ENCODE results near the gene TCEA2.

TCEA2 gene

DNA sequence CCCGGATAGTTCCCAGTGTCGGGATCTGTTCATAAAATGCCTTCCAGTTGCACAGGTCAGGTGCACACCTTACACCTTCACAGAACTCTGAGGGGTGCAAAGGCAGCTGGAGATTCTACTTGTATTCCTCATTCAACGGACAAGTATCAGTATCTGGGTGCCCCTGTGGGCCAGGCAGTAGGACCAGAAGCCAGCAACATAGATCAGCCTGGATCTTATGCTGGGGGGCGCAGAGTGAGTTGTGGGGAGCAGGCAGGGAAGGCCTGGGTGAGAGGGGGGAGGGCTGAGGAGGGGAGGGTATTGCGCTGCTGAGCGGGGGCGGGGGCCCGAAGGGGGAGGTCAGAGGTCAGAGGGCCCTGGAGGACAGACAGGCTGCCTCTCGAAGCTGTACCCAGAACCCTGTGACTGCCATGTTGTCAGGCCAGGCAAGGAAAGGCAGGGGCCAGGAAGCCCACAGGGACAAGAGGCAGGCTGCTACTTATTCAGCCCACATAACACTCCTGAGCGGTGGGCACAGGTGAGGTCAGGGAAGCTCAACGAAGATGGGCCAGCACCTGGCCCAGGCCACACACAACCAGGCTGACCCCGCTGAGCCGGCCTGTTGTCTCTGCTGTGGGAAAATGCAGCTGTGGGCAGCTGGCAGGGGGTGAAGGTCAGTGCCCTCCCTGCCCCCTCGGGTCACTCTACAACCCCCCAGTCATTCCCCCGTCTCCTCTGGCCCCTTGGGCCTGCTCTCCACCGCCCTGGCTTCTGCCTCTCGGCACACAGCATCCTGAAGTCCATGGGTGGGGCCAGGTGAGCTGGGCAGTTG lies 18.0 kb downstream of the TCEA2 start:
- no peak for DNase-seq
- H3K27me3 ChIP-seq (ENCODE audit: insufficient read depth, low read depth, severe bottlenecking): no peaks in the 10 kb centered on the region
- no peaks in the 10 kb centered on the region for H3K36me3 ChIP-seq
- H3K27ac ChIP-seq: no peak overlapping the region
- TF ChIP-seq, protein P1, sequence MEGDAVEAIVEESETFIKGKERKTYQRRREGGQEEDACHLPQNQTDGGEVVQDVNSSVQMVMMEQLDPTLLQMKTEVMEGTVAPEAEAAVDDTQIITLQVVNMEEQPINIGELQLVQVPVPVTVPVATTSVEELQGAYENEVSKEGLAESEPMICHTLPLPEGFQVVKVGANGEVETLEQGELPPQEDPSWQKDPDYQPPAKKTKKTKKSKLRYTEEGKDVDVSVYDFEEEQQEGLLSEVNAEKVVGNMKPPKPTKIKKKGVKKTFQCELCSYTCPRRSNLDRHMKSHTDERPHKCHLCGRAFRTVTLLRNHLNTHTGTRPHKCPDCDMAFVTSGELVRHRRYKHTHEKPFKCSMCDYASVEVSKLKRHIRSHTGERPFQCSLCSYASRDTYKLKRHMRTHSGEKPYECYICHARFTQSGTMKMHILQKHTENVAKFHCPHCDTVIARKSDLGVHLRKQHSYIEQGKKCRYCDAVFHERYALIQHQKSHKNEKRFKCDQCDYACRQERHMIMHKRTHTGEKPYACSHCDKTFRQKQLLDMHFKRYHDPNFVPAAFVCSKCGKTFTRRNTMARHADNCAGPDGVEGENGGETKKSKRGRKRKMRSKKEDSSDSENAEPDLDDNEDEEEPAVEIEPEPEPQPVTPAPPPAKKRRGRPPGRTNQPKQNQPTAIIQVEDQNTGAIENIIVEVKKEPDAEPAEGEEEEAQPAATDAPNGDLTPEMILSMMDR (IDR thresholded peaks at IDR 0.05; ENCODE audit: low read depth, low read length): no peak
- no peak overlapping the region for H3K4me3 ChIP-seq (ENCODE audit: low read depth, low read length)
- no peaks in the 10 kb centered on the region for H3K9me3 ChIP-seq (ENCODE audit: severe bottlenecking)

DNA sequence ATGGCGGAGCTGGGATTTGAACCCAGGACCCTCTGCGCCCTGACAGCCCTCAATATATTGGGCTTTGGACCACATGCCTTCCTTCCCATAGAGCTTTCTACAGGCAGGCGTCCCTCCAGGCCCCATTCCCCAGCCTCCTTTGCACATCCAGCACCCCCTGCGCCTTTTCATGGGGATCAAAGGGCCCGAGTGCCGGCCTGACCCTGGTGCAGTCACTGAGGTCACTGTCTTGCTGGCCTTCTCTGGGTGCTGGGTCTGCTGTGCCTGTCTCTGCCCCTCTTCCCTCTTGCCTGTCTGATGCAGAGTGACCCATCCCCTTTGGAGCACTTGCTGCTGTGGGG lies 18.6 kb downstream of the TCEA2 start:
- TF ChIP-seq, protein P1 (IDR thresholded peaks at IDR 0.05; ENCODE audit: low read depth, low read length): no peak
- H3K27me3 ChIP-seq (ENCODE audit: insufficient read depth, low read depth, severe bottlenecking): no peaks in the 10 kb centered on the region
- H3K36me3 ChIP-seq: no peaks in the 10 kb centered on the region
- DNase-seq: no peak
- no peak overlapping the region for H3K27ac ChIP-seq
- H3K9me3 ChIP-seq (ENCODE audit: severe bottlenecking): no peaks in the 10 kb centered on the region
- no peak overlapping the region for H3K4me3 ChIP-seq (ENCODE audit: low read depth, low read length)

DNA sequence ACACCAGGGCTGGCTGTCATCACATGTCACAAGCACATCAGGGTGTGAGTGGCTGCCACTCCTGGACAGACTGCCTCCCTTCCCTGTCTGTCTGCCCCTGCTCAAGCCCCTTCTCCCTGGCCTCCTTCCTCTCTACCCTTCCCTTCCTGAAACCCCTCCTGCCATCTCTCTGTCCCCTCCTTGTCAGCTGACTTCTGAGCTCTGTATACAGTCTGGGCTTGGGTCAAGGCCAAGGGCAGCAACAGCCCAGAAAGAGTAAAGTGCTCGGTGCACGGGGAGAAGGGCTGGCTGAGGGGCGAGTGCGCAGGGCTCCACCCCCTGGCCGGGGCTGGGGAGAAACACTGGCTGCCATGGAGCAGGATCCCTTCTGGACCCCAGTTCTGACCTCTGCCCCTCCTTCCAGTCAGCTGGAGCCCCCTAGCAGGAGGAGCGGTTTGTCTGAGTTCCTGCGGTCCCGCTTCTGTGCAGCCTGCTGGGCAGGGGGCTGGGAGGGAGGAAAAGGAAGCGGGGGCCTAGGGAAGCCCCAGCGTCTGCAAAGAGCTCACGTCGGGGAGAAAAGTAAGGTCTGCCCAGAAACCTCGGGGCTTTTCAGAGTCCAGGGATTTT lies 19.2 kb downstream of the TCEA2 start:
- Histone ChIP-seq H3K4me3 (ENCODE audit: low read depth, low read length) (no peak overlapping the region), H3K36me3 (no peaks in the 10 kb centered on the region), H3K27ac (no peak overlapping the region), H3K27me3 (ENCODE audit: insufficient read depth, low read depth, severe bottlenecking) (no peaks in the 10 kb centered on the region), H3K9me3 (ENCODE audit: severe bottlenecking) (no peaks in the 10 kb centered on the region)
- TF ChIP-seq, protein P1 (IDR thresholded peaks at IDR 0.05; ENCODE audit: low read depth, low read length): no peak
- no peak for DNase-seq

DNA sequence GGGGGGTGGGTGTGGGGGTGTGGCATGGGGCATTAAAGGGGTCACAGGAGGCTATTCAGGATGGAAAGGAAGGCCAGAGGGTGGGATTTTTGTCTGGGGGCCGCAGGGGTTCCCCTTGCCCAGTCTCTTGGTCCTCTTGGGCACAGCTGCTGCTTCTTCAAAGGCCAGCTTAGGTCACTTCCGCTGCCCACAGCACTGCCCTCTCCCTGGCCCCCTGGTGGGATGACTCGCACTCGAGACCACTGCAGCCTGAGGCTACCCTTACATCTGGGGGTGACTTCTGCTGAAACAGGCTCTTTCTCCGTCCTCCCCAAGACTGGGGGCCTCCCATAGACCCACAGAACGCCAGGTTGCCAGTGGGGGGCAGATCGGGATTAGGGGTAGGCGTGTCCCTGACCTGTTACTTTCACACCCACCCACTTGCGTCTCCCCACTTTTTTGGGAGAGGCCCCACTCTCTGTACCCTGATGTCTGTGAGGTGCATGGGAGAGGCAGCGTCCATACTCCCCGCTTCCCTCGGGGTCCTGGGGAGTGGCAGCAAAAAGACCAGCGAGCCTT lies 19.9 kb downstream of the TCEA2 start:
- Histone ChIP-seq H3K4me3 (ENCODE audit: low read depth, low read length) (peak overlapping the region; percentile 21), H3K9me3 (ENCODE audit: severe bottlenecking) (no peaks in the 10 kb centered on the region), H3K36me3 (no peaks in the 10 kb centered on the region), H3K27me3 (ENCODE audit: insufficient read depth, low read depth, severe bottlenecking) (no peaks in the 10 kb centered on the region), H3K27ac (no peak overlapping the region)
- TF ChIP-seq, protein P1 (IDR thresholded peaks at IDR 0.05; ENCODE audit: low read depth, low read length): peak; percentile 15; the same call in 1 of the 2 replicates
- DNase-seq: no peak

DNA sequence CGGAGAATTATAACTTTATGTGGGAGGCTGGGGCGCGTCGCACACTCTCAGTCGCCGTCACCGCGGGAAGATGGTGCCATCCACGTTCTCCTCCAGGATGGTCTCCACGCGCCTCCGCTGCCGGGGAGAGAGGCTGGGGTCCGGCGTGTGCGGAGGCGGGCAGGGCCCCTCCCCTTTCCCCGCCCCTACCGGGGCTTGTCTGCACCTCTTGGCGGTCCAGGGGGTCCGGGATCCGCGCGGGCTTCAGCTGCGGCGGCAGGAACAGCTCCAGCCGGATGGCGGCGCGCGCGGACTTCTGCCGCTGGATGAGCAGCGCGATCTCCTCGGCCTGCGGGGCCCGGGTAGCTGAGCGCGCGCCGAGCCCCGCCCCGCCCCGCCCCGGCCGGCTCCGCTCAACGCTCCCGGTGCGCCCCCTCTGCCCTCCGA lies 20.4 kb downstream of the TCEA2 start:
- TF ChIP-seq, protein P1 (IDR thresholded peaks at IDR 0.05; ENCODE audit: low read depth, low read length): peak; percentile 56
- no peaks in the 10 kb centered on the region for H3K36me3 ChIP-seq
- H3K27ac ChIP-seq: no peak overlapping the region
- no peaks in the 10 kb centered on the region for H3K27me3 ChIP-seq (ENCODE audit: insufficient read depth, low read depth, severe bottlenecking)
- H3K9me3 ChIP-seq (ENCODE audit: severe bottlenecking): no peaks in the 10 kb centered on the region
- peak overlapping the region; percentile 44 for H3K4me3 ChIP-seq (ENCODE audit: low read depth, low read length)
- peak; percentile 75 for DNase-seq

Measured in WERI-Rb-1 (cell line).